IMR-90 (cell line): Measurements from ENCODE around the gene HECW1. TPM values are rescaled to one million over a fixed set of nuclear protein-coding genes. Genes with fewer than 3 reads are reported as not detected.

ENCODE experiments used
- ATAC-seq: fragments of 200-7000 bp; cut with Tn5 transposase; 2 replicates; pipeline ENCODE4 v1.9.1; 2020; ENCODE audit warnings: low read depth, mild to moderate bottlenecking, moderate library complexity
- BruUV-seq: library from RNA; stranded (reverse); fragments of 400-500 nt; replicated peaks from 2 replicates; lab custom pipeline; 2021; lab: Mats Ljungman, UMichigan
- CTCF ChIA-PET: fragments of 300-600 bp; formaldehyde crosslinking; extraction: SDS; loops from one replicate; lab custom pipeline; 2021; ENCODE audit warnings: antibody characterized with exemption; lab: Yijun Ruan, JAX
- POLR2A ChIA-PET: fragments of 300-600 bp; sonication (Branson Sonifier 250); formaldehyde crosslinking; loops from one replicate; lab custom pipeline; 2022; ENCODE audit warnings: antibody characterized with exemption; ENCODE audit not compliant: unreplicated experiment; lab: Charles Lee
- DNase-seq: peaks from one replicate; pipeline ENCODE4 v3.0.0; 2013
- H2AFZ ChIP-seq: replicated peaks from 2 replicates; pipeline ENCODE3; 2013; ENCODE audit warnings: low read length, mild to moderate bottlenecking; ENCODE audit not compliant: poor library complexity
- H2AK5ac ChIP-seq: 2 replicates; pipeline ENCODE4 v1.6.1; 2013; ENCODE audit warnings: low read depth, low read length, inconsistent platforms
- H2AK9ac ChIP-seq: replicated peaks from 2 replicates; pipeline ENCODE3; 2013; ENCODE audit warnings: mild to moderate bottlenecking, low read depth, low read length, moderate library complexity; ENCODE audit not compliant: poor library complexity
- H2BK120ac ChIP-seq: 2 replicates; pipeline ENCODE4 v1.6.1; 2013; ENCODE audit warnings: low read depth, low read length, inconsistent platforms
- H2BK15ac ChIP-seq: 3 replicates; pipeline ENCODE4 v1.6.1; 2013; ENCODE audit warnings: low read depth, low read length, inconsistent platforms
- H2BK20ac ChIP-seq: 2 replicates; pipeline ENCODE4 v1.6.1; 2013; ENCODE audit warnings: low read depth, mild to moderate bottlenecking, inconsistent platforms, low read length, moderate library complexity
- H2BK5ac ChIP-seq: 2 replicates; pipeline ENCODE4 v1.6.1; 2013; ENCODE audit warnings: mild to moderate bottlenecking, low read depth, low read length, inconsistent platforms; ENCODE audit not compliant: poor library complexity, severe bottlenecking
- H3K14ac ChIP-seq: replicated peaks from 2 replicates; pipeline ENCODE4 v1.6.1; 2013; ENCODE audit warnings: low read depth, low read length, inconsistent platforms
- H3K18ac ChIP-seq: 2 replicates; pipeline ENCODE4 v1.6.1; 2013; ENCODE audit warnings: low read depth, low read length, control low read depth
- H3K23ac ChIP-seq: 2 replicates; pipeline ENCODE4 v1.6.1; 2013; ENCODE audit warnings: low read depth, low read length, inconsistent platforms
- H3K27ac ChIP-seq: 2 replicates; pipeline ENCODE4 v1.5.1; 2013; ENCODE audit warnings: mild to moderate bottlenecking, control low read depth, low read length; ENCODE audit not compliant: insufficient read depth
- H3K27me3 ChIP-seq: 2 replicates; pipeline ENCODE4 v1.6.1; 2013; ENCODE audit warnings: low read length; ENCODE audit not compliant: control insufficient read depth, insufficient read depth
- H3K36me3 ChIP-seq: 2 replicates; pipeline ENCODE4 v1.6.1; 2013; ENCODE audit warnings: low read length, mixed read lengths; ENCODE audit not compliant: control insufficient read depth, insufficient read depth
- H3K4ac ChIP-seq: 2 replicates; pipeline ENCODE4 v1.6.1; 2013; ENCODE audit warnings: low read depth, low read length, inconsistent platforms
- H3K4me1 ChIP-seq: 2 replicates; pipeline ENCODE4 v1.6.1; 2013; ENCODE audit warnings: low read length, mixed read lengths; ENCODE audit not compliant: control insufficient read depth, insufficient read depth
- H3K4me2 ChIP-seq: 2 replicates; pipeline ENCODE4 v1.6.1; 2013; ENCODE audit warnings: low read depth, mild to moderate bottlenecking, control low read depth, low read length, moderate library complexity
- H3K4me3 ChIP-seq: 2 replicates; pipeline ENCODE4 v1.5.1; 2013; ENCODE audit warnings: low read depth, mild to moderate bottlenecking, control low read depth, low read length, moderate library complexity; ENCODE audit not compliant: insufficient read depth
- H3K56ac ChIP-seq: 2 replicates; pipeline ENCODE4 v1.6.1; 2013; ENCODE audit warnings: low read length, inconsistent platforms; ENCODE audit not compliant: insufficient read depth; ENCODE audit errors: extremely low read depth
- H3K79me1 ChIP-seq, 2 experiments: 2 replicates each; pipeline ENCODE4 v1.6.1; 2013; ENCODE audit warnings: low read length in 2 of 2, inconsistent platforms in 1 of 2, low read depth in 1 of 2
- H3K9ac ChIP-seq: 2 replicates; pipeline ENCODE4 v1.6.1; 2013; ENCODE audit warnings: low read depth, low read length, control low read depth
- H3K9me1 ChIP-seq: 2 replicates; pipeline ENCODE4 v1.6.1; 2013; ENCODE audit warnings: low read length, inconsistent platforms; ENCODE audit not compliant: insufficient read depth
- H3K9me3 ChIP-seq: 2 replicates; pipeline ENCODE4 v1.6.1; 2013; ENCODE audit warnings: low read length; ENCODE audit not compliant: control insufficient read depth, insufficient read depth
- H4K20me1 ChIP-seq: 2 replicates; pipeline ENCODE4 v1.6.1; 2013; ENCODE audit warnings: low read length, inconsistent platforms; ENCODE audit not compliant: insufficient read depth
- H4K5ac ChIP-seq: 2 replicates; pipeline ENCODE4 v1.6.1; 2013; ENCODE audit warnings: mild to moderate bottlenecking, low read depth, low read length, control low read depth
- H4K8ac ChIP-seq, 2 experiments: 2 replicates each; pipeline ENCODE4 v1.6.1; 2013; ENCODE audit warnings: low read depth in 2 of 2, low read length in 2 of 2, control low read depth in 1 of 2, inconsistent platforms in 1 of 2
- H4K91ac ChIP-seq: 2 replicates; pipeline ENCODE4 v1.6.1; 2013; ENCODE audit warnings: low read depth, low read length, inconsistent platforms; ENCODE audit not compliant: insufficient read depth
- BHLHE40 ChIP-seq: fragments of 150-350 bp; IDR thresholded peaks from 2 replicates; pipeline ENCODE4 v1.6.1; 2016; ENCODE audit warnings: mild to moderate bottlenecking, low read depth, low read length
- RAD21 ChIP-seq: IDR thresholded peaks from 2 replicates; pipeline ENCODE4 v1.6.1; 2012; ENCODE audit warnings: low read length, improper control_type of control experiment
- RCOR1 ChIP-seq: IDR thresholded peaks from 2 replicates; pipeline ENCODE4 v1.6.1; 2012; ENCODE audit warnings: mild to moderate bottlenecking, low read length, improper control_type of control experiment; ENCODE audit not compliant: insufficient replicate concordance
- WGBS, 2 experiments: methylation state at CpG; one replicate each; pipeline versions ENCODE4 v1.1.5 to v1.1.7; 2013; ENCODE audit warnings: missing lambda C conversion rate in 2 of 2; ENCODE audit not compliant: insufficient read length in 1 of 2; ENCODE audit errors: extremely low coverage in 2 of 2; 5-methylcytosine and 5-hydroxymethylcytosine counted together
- dilution Hi-C: fragments of 300-500 bp; cut with HindIII; formaldehyde crosslinking; loops from one replicate; pipeline ENCODE4 v1.14.3; 2018; ENCODE audit warnings: low sequenced_read_pairs; ENCODE audit not compliant: unreplicated experiment
- in situ Hi-C: fragments of 300-500 bp; cut with MboI; formaldehyde crosslinking; loops from 3 replicates; pipeline ENCODE4 v1.14.3; 2019; ENCODE audit warnings: low sequenced_read_pairs, inconsistent platforms, mixed read lengths
- intact Hi-C: fragments of 100-400 bp; cut with micrococcal nuclease; formaldehyde crosslinking; loops from 2 replicates; pipeline ENCODE4 v1.10.0; 2022
- polyA plus RNA-seq, 3 experiments: library from polyadenylated mRNA; depleted of rRNA; stranded (reverse); fragments of >200 nt; gene quantifications; 2 replicates each; pipeline ENCODE4 v1.2.3, GENCODE V29; 2012; ENCODE audit warnings: low replicate concordance in 1 of 3
- total RNA-seq: library from RNA; depleted of rRNA; stranded (reverse); fragments of >200 nt; gene quantifications from 2 replicates; pipeline ENCODE4 v1.2.3, GENCODE V29; 2012

The HECW1 gene
- total and polyA plus RNA-seq, 2 of the 4 experiments (the other 2 are of a cell fraction): 0.56 to 1.3 TPM

DNA sequence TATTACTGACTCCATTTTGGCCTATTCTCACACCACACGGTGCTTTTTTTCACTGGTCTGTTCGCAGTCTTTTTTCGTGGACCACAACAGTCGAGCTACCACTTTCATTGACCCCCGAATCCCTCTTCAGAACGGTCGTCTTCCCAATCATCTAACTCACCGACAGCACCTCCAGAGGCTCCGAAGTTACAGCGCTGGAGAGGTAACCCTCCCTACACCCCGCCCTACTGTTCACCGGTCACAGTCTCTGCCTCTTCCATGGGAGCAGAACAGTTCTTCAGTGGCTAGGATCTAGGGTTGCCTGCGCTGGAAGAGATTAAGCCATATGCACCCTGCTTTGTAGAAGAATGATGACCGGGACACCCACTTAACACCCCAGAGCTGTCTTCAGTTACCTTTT is 367.1 kb downstream of the HECW1 start:
- Histone ChIP-seq H3K9me3 (no peaks in the 10 kb centered on the region), H2BK5ac (no peak overlapping the region), H4K91ac (no peak overlapping the region), H3K79me1 (no peaks in the 10 kb centered on the region), H3K4ac (no peak overlapping the region), H4K20me1 (no peaks in the 10 kb centered on the region), H3K23ac (no peak overlapping the region), H2BK15ac (no peak overlapping the region), H3K27ac (no peak overlapping the region), H2AK5ac (no peak overlapping the region), H3K36me3 (no peaks in the 10 kb centered on the region), H4K8ac (no peak overlapping the region), H3K56ac (no peak overlapping the region), H3K9ac (no peak overlapping the region), H2AFZ (no peak overlapping the region), H3K9me1 (0 out of 2 replicates have a peak, but pooled peaks cover 4% of the 10 kb centered on the region), H3K4me1 (peaks cover 4% of the 10 kb centered on the region; the same call in 1 of the 2 replicates), H2AK9ac (no peak overlapping the region), H2BK120ac (no peak overlapping the region), H3K18ac (no peak overlapping the region), H4K5ac (no peak overlapping the region), H2BK20ac (no peak overlapping the region), H3K27me3 (peaks cover 4% of the 10 kb centered on the region; the same call in 1 of the 2 replicates), H3K4me2 (no peak overlapping the region), H3K4me3 (no peak overlapping the region), H3K14ac (no peak overlapping the region)
- POLR2A ChIA-PET: no interaction called here
- TF ChIP-seq BHLHE40: no peak
- no peak for TF ChIP-seq RAD21
- TF ChIP-seq RCOR1: no peak
- 91% methylated on average over 9 of the region's 14 CpGs; no CpG with 5 or more reads in 1 of the 2 experiments for WGBS, 2 experiments
- intact Hi-C loops: no loop called here
- ATAC-seq: no peak
- dilution Hi-C loops: no loop called here
- in situ Hi-C loops: no loop called here
- DNase-seq: no peak
- BruUV-seq: no TSS peak
- CTCF ChIA-PET: interaction anchor here (1.1 kb wide), 2 partner anchors 24 to 220 kb away, joined by 3 read pairs; no protein-coding TSS in a partner anchor
